HCT116 (cell line): ENCODE results near the gene AKAP8. TPM values are rescaled to one million over a fixed set of nuclear protein-coding genes. Genes with fewer than 3 reads are reported as not detected.
"Not testable (repeated sequence)": the region's sequence is repeated elsewhere in the genome, so short reads cannot be mapped to it uniquely, and the experiment has no call there.

Source experiments
- ATAC-seq: fragments of 200-7000 bp; cut with Tn5 transposase; 2 replicates; pipeline ENCODE4 v1.9.1; 2020; ENCODE audit warnings: mild to moderate bottlenecking, moderate library complexity
- BruUV-seq: library from RNA; stranded (reverse); fragments of 400-500 nt; replicated peaks from 2 replicates; lab custom pipeline; 2021; lab: Mats Ljungman, UMichigan
- CTCF ChIA-PET: fragments of 300-600 bp; sonication (Branson Sonifier 250); formaldehyde crosslinking; loops from one replicate; lab custom pipeline; 2021; ENCODE audit warnings: antibody characterized with exemption; lab: Charles Lee
- POLR2A ChIA-PET: fragments of 300-600, 350-600 bp; sonication (Branson Sonifier 250); formaldehyde crosslinking; loops from one replicate; lab custom pipeline; 2021; ENCODE audit warnings: antibody characterized with exemption; lab: Charles Lee
- RAD21 ChIA-PET, 2 experiments: fragments of 300-600 bp; sonication (Branson Sonifier 250); formaldehyde crosslinking; loops; one replicate each; lab custom pipeline; 2023; ENCODE audit warnings: low total read pairs in 2 of 2; ENCODE audit not compliant: uncharacterized antibody in 2 of 2, unreplicated experiment in 2 of 2, low non-redundant PET in 1 of 2; lab: Charles Lee
- DNase-seq: peaks from one replicate; pipeline ENCODE4 v3.0.0-alpha.2; 2010; ENCODE audit warnings: low read depth, low spot score
- H2AFZ ChIP-seq: fragments of 200-600 bp; shearing (Covaris generic), sonication (generic); 2 replicates; pipeline ENCODE4 v1.6.1; 2017; ENCODE audit warnings: low read depth, mixed run types, mixed read lengths, antibody characterized with exemption, low read length; ENCODE audit not compliant: poor library complexity, severe bottlenecking
- H3K27ac ChIP-seq: 2 replicates; pipeline ENCODE4 v1.5.1; 2012; ENCODE audit warnings: low read depth, low read length
- H3K27me3 ChIP-seq: fragments of 200-600 bp; sonication (generic); 2 replicates; pipeline ENCODE4 v1.6.1; 2016; ENCODE audit warnings: mixed run types, low read length, mixed read lengths; ENCODE audit not compliant: insufficient read depth
- H3K36me3 ChIP-seq, 2 experiments: fragments of 200-500 bp in 1 of 2; fragments of 200-600 bp in 1 of 2; sonication (Bioruptor generic) in 1 of 2; sonication (generic) in 1 of 2; 2 replicates each; pipeline versions ENCODE4 v1.5.1 to v1.6.1; 2014 to 2016; ENCODE audit warnings: low read length in 2 of 2, inconsistent platforms in 1 of 2, mixed read lengths in 1 of 2, mixed run types in 1 of 2; ENCODE audit not compliant: insufficient read depth in 2 of 2, control insufficient read depth in 1 of 2
- H3K4me1 ChIP-seq, 2 experiments: fragments of 200-600 bp in 1 of 2; sonication (generic) in 1 of 2; 2 replicates each; pipeline versions ENCODE4 v1.5.1 to v1.6.1; 2012 to 2017; ENCODE audit warnings: low read length in 2 of 2, inconsistent platforms in 1 of 2, mild to moderate bottlenecking in 1 of 2, mixed read lengths in 1 of 2, mixed run types in 1 of 2, moderate library complexity in 1 of 2; ENCODE audit not compliant: insufficient read depth in 2 of 2, control insufficient read depth in 1 of 2
- H3K4me2 ChIP-seq: fragments of 200-600 bp; sonication (generic); 2 replicates; pipeline ENCODE4 v1.6.1; 2017; ENCODE audit warnings: mixed run types, low read length, mixed read lengths
- H3K4me3 ChIP-seq, 2 experiments: fragments of 200-600 bp in 1 of 2; sonication (generic) in 1 of 2; replicated peaks in 1 of 2; 2 replicates each; pipeline ENCODE4 v1.5.1; 2011 to 2016; ENCODE audit warnings: low read length in 2 of 2, control low read depth in 1 of 2, low read depth in 1 of 2, mild to moderate bottlenecking in 1 of 2, mixed read lengths in 1 of 2, mixed run types in 1 of 2
- H3K79me2 ChIP-seq: fragments of 200-600 bp; sonication (generic); 2 replicates; pipeline ENCODE4 v1.6.1; 2017; ENCODE audit warnings: mild to moderate bottlenecking, mixed run types, low read length, moderate library complexity, mixed read lengths; ENCODE audit not compliant: insufficient read depth
- H3K9ac ChIP-seq: fragments of 200-600 bp; sonication (generic); 2 replicates; pipeline ENCODE4 v1.6.1; 2016; ENCODE audit warnings: low read length, mixed read lengths
- H3K9me2 ChIP-seq: fragments of 200-600 bp; sonication (generic), shearing (Covaris generic); 2 replicates; pipeline ENCODE4 v1.6.1; 2017; ENCODE audit warnings: mixed run types, mild to moderate bottlenecking, moderate library complexity; ENCODE audit not compliant: insufficient read depth
- H3K9me3 ChIP-seq, 2 experiments: fragments of 200-500 bp in 1 of 2; fragments of 200-600 bp in 1 of 2; sonication (Bioruptor generic) in 1 of 2; sonication (generic) in 1 of 2; 2 replicates each; pipeline ENCODE4 v1.6.1; 2014 to 2017; ENCODE audit warnings: low read length in 2 of 2, mixed read lengths in 2 of 2, inconsistent platforms in 1 of 2, low read depth in 1 of 2, mild to moderate bottlenecking in 1 of 2, mixed run types in 1 of 2, moderate library complexity in 1 of 2; ENCODE audit not compliant: control insufficient read depth in 1 of 2, insufficient read depth in 1 of 2
- H4K20me1 ChIP-seq: fragments of 200-600 bp; sonication (generic), shearing (Covaris generic); 2 replicates; pipeline ENCODE4 v1.6.1; 2017; ENCODE audit warnings: mixed run types, mild to moderate bottlenecking, moderate library complexity; ENCODE audit not compliant: insufficient read depth
- CEBPB ChIP-seq: IDR thresholded peaks from 2 replicates; pipeline ENCODE4 v1.6.1; 2012; ENCODE audit warnings: low read depth
- EGR1 ChIP-seq: IDR thresholded peaks from 2 replicates; pipeline ENCODE4 v1.6.1; 2012; ENCODE audit warnings: low read depth
- ELF1 ChIP-seq: IDR thresholded peaks from 2 replicates; pipeline ENCODE4 v1.6.1; 2012; ENCODE audit warnings: low read depth, borderline replicate concordance
- EZH2phosphoT487 ChIP-seq: fragments of 200-600 bp; IDR thresholded peaks from 2 replicates; pipeline ENCODE4 v1.6.1; 2018; ENCODE audit warnings: antibody characterized with exemption, borderline replicate concordance
- JUND ChIP-seq: IDR thresholded peaks from 2 replicates; pipeline ENCODE4 v1.6.1; 2012
- POLR2A ChIP-seq: IDR thresholded peaks from 2 replicates; pipeline ENCODE4 v1.7.0; 2011; ENCODE audit warnings: borderline replicate concordance; ENCODE audit not compliant: insufficient read depth, insufficient read length; ENCODE audit errors: extremely low read depth
- RAD21 ChIP-seq: IDR thresholded peaks from 2 replicates; pipeline ENCODE4 v1.6.1; 2012; ENCODE audit warnings: low read depth, mild to moderate bottlenecking
- SP1 ChIP-seq: IDR thresholded peaks from 2 replicates; pipeline ENCODE4 v1.6.1; 2012; ENCODE audit warnings: low read depth
- TCF7L2 ChIP-seq: IDR thresholded peaks from 2 replicates; pipeline ENCODE4 v1.7.0; 2011; ENCODE audit warnings: borderline replicate concordance, inconsistent platforms; ENCODE audit not compliant: insufficient read depth, insufficient read length; ENCODE audit errors: extremely low read depth
- ZNF274 ChIP-seq: fragments of 200-500 bp; sonication (Bioruptor generic); IDR thresholded peaks from 2 replicates; pipeline ENCODE4 v1.6.1; 2014; ENCODE audit warnings: mild to moderate bottlenecking, low read depth, low read length, inconsistent platforms
- intact Hi-C: fragments of 100-400 bp; cut with micrococcal nuclease; formaldehyde crosslinking; loops from 2 replicates; pipeline ENCODE4 v1.10.0; 2022
- total RNA-seq: library from RNA; stranded (reverse); gene quantifications from one replicate; pipeline ENCODE4 v1.2.1, GENCODE V29; 2021; ENCODE audit not compliant: unreplicated experiment

The AKAP8 gene
- total RNA-seq, 1 experiment from 2014 or later = 50.6 TPM

DNA sequence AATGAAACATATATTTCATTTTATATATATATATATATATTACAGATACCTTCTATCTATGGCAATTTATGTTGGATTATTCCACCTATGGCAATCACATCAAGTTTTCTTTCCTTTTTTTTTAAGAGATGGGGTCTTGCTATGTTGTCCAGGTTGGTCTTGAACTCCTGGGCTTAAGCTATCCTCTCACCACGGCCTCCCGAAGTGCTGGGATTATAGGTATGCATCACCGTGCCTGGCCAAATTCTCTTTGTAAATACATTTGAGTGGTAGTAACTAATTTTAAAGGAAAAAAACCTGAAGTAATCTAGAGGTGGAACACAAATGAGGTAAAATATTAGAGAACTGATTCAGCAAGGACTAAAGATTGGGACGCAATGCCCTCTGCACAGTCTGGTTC, 25.7 kb downstream of the AKAP8 start:
- DNase-seq (no peak), ATAC-seq (no peak)
- Histone ChIP-seq H3K4me3 (no peak overlapping the region), H3K9me2 (no peaks in the 10 kb centered on the region), H3K9ac (no peak overlapping the region), H3K36me3 (peaks cover 30 to 34% of the 10 kb centered on the region in 2 experiments), H3K27ac (no peak overlapping the region), H3K79me2 (no peaks in the 10 kb centered on the region), H3K4me1 (no peaks in the 10 kb centered on the region), H4K20me1 (no peaks in the 10 kb centered on the region), H3K9me3 (no peaks in the 10 kb centered on the region), H3K4me2 (no peak overlapping the region), H3K27me3 (no peaks in the 10 kb centered on the region), H2AFZ (no peak overlapping the region)
- TF ChIP-seq EZH2phosphoT487 (no peak), ZNF274 (no peak), SP1 (no peak), JUND (no peak), RAD21 (no peak), EGR1 (no peak), CEBPB (no peak), TCF7L2 (no peak), POLR2A (no peak), ELF1 (no peak)
- no TSS peak for BruUV-seq
- POLR2A ChIA-PET = no interaction called here
- CTCF ChIA-PET = no interaction called here
- intact Hi-C loops = no loop called here
- RAD21 ChIA-PET = no interaction called here

DNA sequence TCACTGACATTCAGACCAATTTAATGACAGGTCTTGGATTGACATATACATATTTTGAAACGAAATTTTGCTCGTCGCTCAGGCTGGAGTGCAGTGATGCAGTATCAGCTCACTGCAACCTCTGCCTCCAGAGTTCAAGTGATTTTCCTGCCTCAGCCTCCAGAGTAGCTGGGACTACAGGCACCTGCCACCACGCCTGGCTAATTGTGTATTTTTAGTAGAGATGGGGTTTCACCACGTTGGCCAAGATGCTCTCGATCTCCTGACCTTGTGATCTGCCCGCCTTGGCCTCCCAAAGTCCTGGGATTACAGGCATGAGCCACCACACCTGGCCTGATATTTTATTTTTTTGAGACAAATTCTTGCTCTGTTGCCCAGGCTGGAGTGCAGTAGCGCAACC, 27.1 kb downstream of the AKAP8 start:
- CTCF ChIA-PET = interaction anchor here (0.8 kb wide), 1 partner anchor 90 kb away, joined by 3 read pairs; no protein-coding TSS in a partner anchor
- RAD21 ChIA-PET, H3K4me2 ChIP-seq, H3K4me3 ChIP-seq, intact Hi-C loops, H3K9me3 ChIP-seq, POLR2A ChIA-PET, H3K79me2 ChIP-seq, H3K9ac ChIP-seq, BruUV-seq, H3K27ac ChIP-seq, H3K9me2 ChIP-seq, DNase-seq, H3K27me3 ChIP-seq, H2AFZ ChIP-seq, H3K4me1 ChIP-seq, H4K20me1 ChIP-seq: not testable (repeated sequence)
- H3K36me3 ChIP-seq = peaks cover 17 to 23% of the 10 kb centered on the region in 2 experiments
- ATAC-seq = 0 out of 2 replicates have a peak, but pooled peaks have one; percentile 4

DNA sequence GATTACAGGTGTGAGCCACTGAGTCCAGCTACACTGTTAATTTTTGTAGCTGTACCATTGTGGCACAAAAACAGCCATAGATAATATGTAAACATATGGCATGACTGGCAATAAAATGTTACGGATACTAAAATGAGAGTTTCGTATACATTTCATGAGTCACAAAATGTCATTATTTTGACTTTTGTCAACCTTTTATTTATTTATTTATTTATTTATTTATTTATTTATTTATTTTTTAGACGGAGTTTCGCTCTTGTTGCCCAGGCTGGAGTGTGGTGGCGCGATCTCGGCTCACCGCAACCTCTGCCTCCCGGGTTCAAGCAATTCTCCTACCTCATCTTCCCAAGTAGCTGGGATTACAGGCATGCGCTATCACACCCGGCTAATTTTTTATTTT, 38.3 kb downstream of the AKAP8 start:
- ATAC-seq, CTCF ChIA-PET, H4K20me1 ChIP-seq, H3K36me3 ChIP-seq, H3K79me2 ChIP-seq, H3K4me3 ChIP-seq, H2AFZ ChIP-seq, H3K4me2 ChIP-seq, H3K27ac ChIP-seq, H3K9me2 ChIP-seq, intact Hi-C loops, H3K4me1 ChIP-seq, H3K9ac ChIP-seq, H3K9me3 ChIP-seq, DNase-seq, BruUV-seq, POLR2A ChIA-PET, H3K27me3 ChIP-seq, RAD21 ChIA-PET: not testable (repeated sequence)
